MG63 (cell line): ENCODE measurements around the gene KCNN1. TPM values are rescaled to one million over a fixed set of nuclear protein-coding genes. Genes with fewer than 3 reads are reported as not detected.

ENCODE experiments used
- DNase-seq: peaks from one replicate; pipeline ENCODE4 v3.0.0-alpha.2; 2020
- H3K27me3 ChIP-seq: fragments of 250-450 bp; sonication (Bioruptor Pico); 2 replicates; pipeline ENCODE4 v1.5.1; 2020; ENCODE audit warnings: mild to moderate bottlenecking, moderate library complexity
- H3K36me3 ChIP-seq: fragments of 250-450 bp; sonication (Bioruptor Pico); 2 replicates; pipeline ENCODE4 v1.5.1; 2020; ENCODE audit warnings: mild to moderate bottlenecking, moderate library complexity
- H3K4me3 ChIP-seq: fragments of 250-450 bp; sonication (Bioruptor Pico); 2 replicates; pipeline ENCODE4 v1.5.1; 2020; ENCODE audit warnings: mild to moderate bottlenecking, moderate library complexity
- H3K9me3 ChIP-seq: fragments of 250-450 bp; sonication (Bioruptor Pico); 2 replicates; pipeline ENCODE4 v1.5.1; 2020; ENCODE audit warnings: mild to moderate bottlenecking, moderate library complexity
- total RNA-seq: library from RNA; depleted of rRNA; stranded (reverse); fragments of >200 nt; shearing (Covaris generic); gene quantifications from 2 replicates; pipeline ENCODE4 v1.2.3, GENCODE V29; 2014; ENCODE audit warnings: low replicate concordance

KCNN1 gene
- total RNA-seq, 1 experiment from 2014 or later: not detected

DNA sequence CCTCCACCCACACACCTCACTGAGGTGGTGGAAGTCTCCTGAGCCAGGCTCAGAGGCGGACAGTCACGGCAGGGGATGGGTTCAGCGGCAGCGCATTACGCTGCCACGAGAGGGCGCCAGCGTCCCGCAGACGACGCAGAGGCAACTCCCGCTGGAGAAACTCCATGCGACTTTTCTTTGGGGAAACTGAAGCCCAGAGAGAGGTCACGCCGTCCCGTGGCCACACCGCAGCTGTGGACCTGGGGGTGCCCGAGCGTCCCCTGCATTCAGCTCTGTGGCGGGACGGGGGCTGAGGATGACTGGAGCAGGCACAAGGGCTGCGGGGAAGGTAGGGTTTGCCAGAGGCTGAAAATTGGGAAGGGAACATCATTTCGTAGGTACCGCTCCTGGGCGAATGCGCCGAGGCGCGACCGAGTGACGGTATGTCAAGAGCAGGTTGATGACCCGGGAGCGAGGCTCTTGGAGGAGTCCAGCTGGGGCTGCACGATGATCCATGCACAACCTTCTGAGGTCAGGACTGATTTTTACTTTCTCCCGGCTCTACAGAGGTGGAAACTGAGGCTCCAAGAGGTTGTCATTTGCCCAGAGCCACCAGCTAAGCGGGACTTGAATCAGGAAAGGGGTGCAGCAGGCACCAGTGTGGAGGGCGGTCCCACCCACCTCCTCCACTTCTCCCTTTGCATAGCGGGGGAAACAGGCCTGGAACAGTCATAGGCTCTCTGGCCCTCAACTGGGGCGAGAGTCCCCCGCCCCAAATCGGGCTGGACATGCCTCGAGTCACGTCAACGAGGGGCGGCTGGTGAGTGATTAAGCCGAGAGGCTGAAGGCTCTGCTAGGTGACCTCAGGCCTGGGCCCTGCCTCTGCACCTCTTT lies 40.4 kb downstream of the KCNN1 start:
- Histone ChIP-seq H3K36me3 (peaks cover 29% of the 10 kb centered on the region), H3K27me3 (no peaks in the 10 kb centered on the region), H3K9me3 (no peaks in the 10 kb centered on the region), H3K4me3 (peak overlapping the region; percentile 40)
- DNase-seq: peak; percentile 71

DNA sequence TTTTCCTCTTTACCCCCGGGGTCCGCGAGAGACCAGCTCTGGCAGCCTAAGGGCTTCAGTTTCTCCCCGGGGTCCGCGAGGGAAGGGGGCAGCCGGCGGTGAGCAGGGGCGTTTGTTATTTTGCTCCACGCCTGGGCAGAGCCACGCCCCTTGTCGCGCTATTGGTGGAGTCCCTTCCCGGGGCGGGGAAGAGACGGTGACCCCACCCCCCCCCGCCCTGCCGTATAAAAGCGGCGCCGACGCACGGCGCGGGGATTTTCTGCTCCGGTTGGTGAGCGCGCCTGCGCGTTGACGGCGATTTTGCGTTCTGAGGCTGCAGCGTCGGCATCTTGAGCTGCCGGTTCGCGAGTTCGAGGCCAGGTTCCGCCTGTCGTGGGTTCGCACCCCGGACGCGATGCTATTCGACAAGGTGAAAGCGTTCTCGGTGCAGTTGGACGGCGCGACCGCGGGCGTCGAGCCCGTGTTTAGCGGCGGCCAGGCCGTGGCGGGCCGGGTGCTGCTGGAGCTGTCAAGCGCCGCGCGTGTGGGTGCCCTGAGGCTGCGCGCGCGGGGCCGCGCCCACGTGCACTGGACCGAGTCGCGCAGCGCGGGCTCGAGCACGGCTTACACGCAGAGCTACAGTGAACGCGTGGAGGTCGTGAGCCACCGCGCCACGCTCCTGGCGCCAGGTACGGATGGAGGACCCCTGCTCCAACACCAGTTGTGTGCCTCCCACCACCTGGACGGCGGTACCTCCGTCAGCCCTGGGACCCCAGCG lies 41.2 kb downstream of the KCNN1 start, which contains the start of gene ARRDC2:
TSS of gene ARRDC2 (plus strand) at position 254 of the 757 bp plus-strand sequence. CDS start at position 395, 141 bp downstream.
- Histone ChIP-seq H3K27me3 (no peaks in the 10 kb centered on the region), H3K4me3 (peak within 1 kb of the TSS; percentile 40), H3K9me3 (no peaks in the 10 kb centered on the region), H3K36me3 (peaks cover 36% of the 10 kb centered on the region)
- peak; percentile 86 for DNase-seq

DNA sequence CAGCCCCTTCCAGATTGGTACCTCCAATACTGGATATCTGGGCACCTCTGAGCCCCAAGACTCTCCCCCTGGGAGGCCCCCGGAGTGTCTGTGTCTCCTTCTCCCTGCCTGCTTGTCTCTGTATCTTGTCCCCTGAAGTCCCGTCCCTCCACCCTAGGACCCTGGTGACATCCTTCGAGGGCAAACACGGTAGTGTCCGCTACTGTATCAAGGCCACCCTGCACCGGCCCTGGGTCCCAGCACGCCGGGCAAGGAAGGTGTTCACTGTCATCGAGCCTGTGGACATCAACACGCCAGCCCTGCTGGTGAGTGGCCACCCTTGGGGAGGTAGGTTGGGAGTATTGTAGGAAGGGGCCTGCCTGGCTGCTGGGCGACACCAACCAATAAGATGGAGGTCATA lies 41.9 kb downstream of the KCNN1 start:
- Histone ChIP-seq H3K9me3 (no peaks in the 10 kb centered on the region), H3K27me3 (no peaks in the 10 kb centered on the region), H3K4me3 (no peak overlapping the region), H3K36me3 (peaks cover 41% of the 10 kb centered on the region)
- no peak for DNase-seq

GRCh38 chr19:18009412-18010066 lies 42.6 kb downstream of the KCNN1 start:
- H3K27me3 ChIP-seq: no peaks in the 10 kb centered on the region
- no peak overlapping the region for H3K4me3 ChIP-seq
- H3K36me3 ChIP-seq: peaks cover 41% of the 10 kb centered on the region
- no peak for DNase-seq
- H3K9me3 ChIP-seq: no peaks in the 10 kb centered on the region

DNA sequence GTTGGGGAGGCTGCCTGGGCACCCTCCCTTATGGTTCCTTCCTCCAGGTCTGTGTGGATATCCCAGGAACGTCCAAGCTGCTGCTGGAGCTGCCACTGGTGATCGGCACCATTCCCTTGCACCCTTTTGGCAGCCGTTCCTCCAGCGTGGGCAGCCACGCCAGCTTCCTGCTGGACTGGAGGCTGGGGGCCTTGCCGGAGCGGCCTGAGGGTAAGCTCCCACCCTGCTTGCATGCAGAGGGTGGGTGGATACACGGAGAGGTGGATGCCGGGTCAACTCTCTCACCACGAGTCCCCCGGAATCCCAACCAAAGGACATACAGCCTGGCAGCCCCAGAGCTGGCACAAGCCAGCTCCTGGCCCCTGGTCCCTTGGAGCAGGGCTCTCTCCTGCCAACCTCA lies 43.2 kb downstream of the KCNN1 start:
- H3K9me3 ChIP-seq: no peaks in the 10 kb centered on the region
- H3K4me3 ChIP-seq: no peak overlapping the region
- H3K27me3 ChIP-seq: no peaks in the 10 kb centered on the region
- H3K36me3 ChIP-seq: peaks cover 41% of the 10 kb centered on the region
- no peak for DNase-seq

GRCh38 chr19:18013210-18014111 lies 46.6 kb downstream of the KCNN1 start:
- Histone ChIP-seq H3K9me3 (no peaks in the 10 kb centered on the region), H3K36me3 (peaks cover 44% of the 10 kb centered on the region), H3K4me3 (no peak overlapping the region), H3K27me3 (no peaks in the 10 kb centered on the region)
- no peak for DNase-seq

GRCh38 chr19:18014197-18014596 lies 47.3 kb downstream of the KCNN1 start:
- no peak for DNase-seq
- Histone ChIP-seq H3K36me3 (peaks cover 38% of the 10 kb centered on the region), H3K9me3 (no peaks in the 10 kb centered on the region)

DNA sequence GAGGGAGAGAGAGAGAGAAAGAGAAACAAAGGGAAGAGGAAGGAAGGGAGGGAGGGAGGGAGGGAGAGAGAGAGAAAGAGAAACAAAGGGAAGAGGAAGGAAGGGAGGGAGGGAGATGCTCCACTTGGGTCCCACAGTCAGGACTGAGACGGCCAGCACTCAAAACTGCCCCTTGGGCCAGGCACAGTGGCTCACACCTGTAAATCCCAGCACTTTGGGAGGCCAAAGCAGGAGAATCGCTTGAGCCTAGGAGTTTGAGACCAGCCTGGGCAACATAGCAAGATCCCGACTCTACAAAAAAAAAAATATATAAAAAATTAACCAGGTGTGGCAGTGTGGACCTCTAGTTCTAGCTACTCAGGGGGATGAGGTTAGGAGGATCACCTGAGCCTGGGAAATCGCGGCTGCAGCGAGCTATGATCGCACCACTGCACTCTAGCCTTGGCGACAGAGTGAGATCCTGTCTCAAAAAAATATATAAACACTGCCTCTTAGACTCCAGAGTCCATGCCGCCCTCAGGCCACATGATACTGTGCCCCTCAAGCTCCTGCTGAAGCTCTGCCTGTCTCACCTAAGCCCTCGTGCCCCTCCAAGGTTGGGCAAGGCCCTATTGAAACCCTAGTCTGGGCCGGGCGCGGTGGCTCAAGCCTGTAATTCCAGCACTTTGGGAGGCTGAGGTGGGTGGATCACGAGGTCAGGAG lies 49.5 kb downstream of the KCNN1 start:
- DNase-seq: no peak
- H3K9me3 ChIP-seq: no peaks in the 10 kb centered on the region
- H3K4me3 ChIP-seq: no peak overlapping the region

More at GRCh38 chr19:18014197-18014596, 47.3 kb downstream of the KCNN1 start:
- Histone ChIP-seq H3K4me3 (no peak overlapping the region), H3K27me3 (no peaks in the 10 kb centered on the region)

GRCh38 chr19:18017275-18018083 lies 50.6 kb downstream of the KCNN1 start:
- Histone ChIP-seq H3K27me3 (no peaks in the 10 kb centered on the region), H3K9me3 (no peaks in the 10 kb centered on the region), H3K4me3 (no peak overlapping the region), H3K36me3 (peaks cover 14% of the 10 kb centered on the region)
- DNase-seq: no peak

More for the DNA sequence above, 49.5 kb downstream of the KCNN1 start:
- H3K27me3 ChIP-seq: no peaks in the 10 kb centered on the region
- H3K36me3 ChIP-seq: peaks cover 23% of the 10 kb centered on the region

GRCh38 chr19:18020212-18021085 lies 53.5 kb downstream of the KCNN1 start:
- no peak for DNase-seq
- H3K27me3 ChIP-seq: no peaks in the 10 kb centered on the region
- H3K36me3 ChIP-seq: peaks cover 2% of the 10 kb centered on the region; the same call in 1 of the 2 replicates
- no peaks in the 10 kb centered on the region for H3K9me3 ChIP-seq
- H3K4me3 ChIP-seq: no peak overlapping the region

- no peaks in the 10 kb centered on the region for H3K27me3 ChIP-seq
- H3K4me3 ChIP-seq: no peak overlapping the region
- H3K36me3 ChIP-seq: no peaks in the 10 kb centered on the region
- H3K9me3 ChIP-seq: no peaks in the 10 kb centered on the region
- peak; percentile 74 for DNase-seq
Measured at GRCh38 chr19:18021121-18021755, 54.3 kb downstream of the KCNN1 start.

DNA sequence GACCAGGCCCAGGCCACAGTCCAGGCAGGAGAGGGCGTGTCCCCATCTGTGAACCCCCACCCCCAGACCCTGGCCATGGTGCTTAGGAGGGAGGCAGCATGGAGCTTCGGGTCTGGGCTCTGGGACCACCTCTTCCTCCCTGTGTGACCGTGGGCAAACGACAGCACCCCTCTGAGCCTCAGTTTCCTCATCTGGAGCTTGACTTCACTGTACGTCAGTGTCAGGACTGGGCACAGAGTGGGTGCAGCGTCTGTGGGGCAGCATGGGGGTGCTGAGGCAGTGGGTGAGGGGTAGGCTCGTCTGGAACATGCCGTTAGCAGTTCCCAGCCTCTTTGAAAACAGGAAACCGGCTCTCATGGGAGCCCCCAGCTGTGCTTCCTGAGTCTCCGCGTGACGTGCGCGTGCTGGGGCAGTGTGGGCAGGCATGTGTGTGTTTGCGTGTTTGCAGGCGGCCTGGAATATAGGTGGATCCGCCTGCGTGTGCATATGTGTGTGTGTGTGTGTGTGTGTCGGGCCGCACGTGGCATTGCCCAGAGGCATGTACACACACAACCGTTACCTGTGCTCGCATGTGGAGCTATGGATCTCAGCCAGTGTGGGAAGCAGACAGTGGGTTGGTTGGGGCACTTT lies 56.8 kb downstream of the KCNN1 start:
- no peaks in the 10 kb centered on the region for H3K27me3 ChIP-seq
- no peaks in the 10 kb centered on the region for H3K36me3 ChIP-seq
- no peak for DNase-seq
- H3K9me3 ChIP-seq: no peaks in the 10 kb centered on the region
- H3K4me3 ChIP-seq: no peak overlapping the region

- no peaks in the 10 kb centered on the region for H3K27me3 ChIP-seq
- DNase-seq: no peak
- H3K4me3 ChIP-seq: no peak overlapping the region
- H3K36me3 ChIP-seq: no peaks in the 10 kb centered on the region
- no peaks in the 10 kb centered on the region for H3K9me3 ChIP-seq
Measured at GRCh38 chr19:18027151-18027550, 60.2 kb downstream of the KCNN1 start.
